Type B pancreatic cell (in vitro differentiated cells): Measurements from ENCODE around the gene MGAT4C. TPM values are rescaled to one million over a fixed set of nuclear protein-coding genes. Genes with fewer than 3 reads are reported as not detected.
A peak's percentile ranks its signal among the peaks of the same experiment; 100 is the strongest.

Experiments used
- DNase-seq: peaks from one replicate; pipeline ENCODE4 v3.0.0; 2021; ENCODE audit warnings: mixed read lengths; ENCODE audit not compliant: unreplicated experiment; ENCODE audit errors: extremely low spot score
- H3K27ac Mint-ChIP-seq: 2 replicates; pipeline ENCODE4 v1.8.0; 2021; ENCODE audit warnings: mild to moderate bottlenecking, mixed read lengths
- H3K27me3 Mint-ChIP-seq: 2 replicates; pipeline ENCODE4 v1.8.0; 2021; ENCODE audit warnings: mixed read lengths
- H3K36me3 Mint-ChIP-seq: 2 replicates; pipeline ENCODE4 v1.8.0; 2021; ENCODE audit warnings: mixed read lengths
- H3K4me1 Mint-ChIP-seq: one replicate; pipeline ENCODE4 v1.8.0; 2021; ENCODE audit warnings: mixed read lengths; ENCODE audit not compliant: unreplicated experiment
- H3K4me3 Mint-ChIP-seq: 2 replicates; pipeline ENCODE4 v1.8.0; 2021; ENCODE audit warnings: mild to moderate bottlenecking, mixed read lengths
- H3K9me3 Mint-ChIP-seq: 2 replicates; pipeline ENCODE4 v1.8.0; 2021; ENCODE audit warnings: mixed read lengths
- total RNA-seq: library from RNA; stranded (reverse); gene quantifications from 2 replicates; pipeline ENCODE4 v1.2.1, GENCODE V29; 2021; ENCODE audit warnings: low replicate concordance
- TF ChIP-seq, protein P1 (sequence below): fragments of 200-600 bp; sonication (generic); conservative IDR thresholded peaks from 2 replicates; pipeline ENCODE4 v1.5.0; 2021; ENCODE audit warnings: antibody characterized with exemption, mild to moderate bottlenecking

The MGAT4C gene
- total RNA-seq, 1 donor from 2014 or later: 8.0 TPM

DNA sequence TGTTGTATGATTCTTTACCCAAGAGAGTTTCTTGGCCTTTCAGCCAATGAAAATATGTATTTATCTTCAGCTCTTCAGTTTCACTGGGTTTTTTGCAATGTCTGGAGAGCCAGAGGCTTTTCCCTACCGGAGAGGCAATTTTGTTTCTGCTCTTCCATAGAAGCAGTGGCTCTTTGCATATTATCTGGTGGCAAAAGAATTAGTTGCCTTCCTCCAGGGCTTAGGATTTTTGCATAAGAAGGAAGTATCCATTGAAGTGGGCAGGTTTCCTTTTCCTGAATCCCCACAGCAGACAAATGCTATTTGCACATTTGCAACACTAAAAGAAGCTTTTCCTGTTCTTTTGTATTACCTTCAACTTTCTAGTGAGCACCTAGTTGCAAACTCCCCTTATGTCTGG lies 306.9 kb downstream of the MGAT4C start:
- peaks cover 7% of the 10 kb centered on the region for H3K4me1 Mint-ChIP-seq
- DNase-seq: no peak
- TF ChIP-seq, protein P1, sequence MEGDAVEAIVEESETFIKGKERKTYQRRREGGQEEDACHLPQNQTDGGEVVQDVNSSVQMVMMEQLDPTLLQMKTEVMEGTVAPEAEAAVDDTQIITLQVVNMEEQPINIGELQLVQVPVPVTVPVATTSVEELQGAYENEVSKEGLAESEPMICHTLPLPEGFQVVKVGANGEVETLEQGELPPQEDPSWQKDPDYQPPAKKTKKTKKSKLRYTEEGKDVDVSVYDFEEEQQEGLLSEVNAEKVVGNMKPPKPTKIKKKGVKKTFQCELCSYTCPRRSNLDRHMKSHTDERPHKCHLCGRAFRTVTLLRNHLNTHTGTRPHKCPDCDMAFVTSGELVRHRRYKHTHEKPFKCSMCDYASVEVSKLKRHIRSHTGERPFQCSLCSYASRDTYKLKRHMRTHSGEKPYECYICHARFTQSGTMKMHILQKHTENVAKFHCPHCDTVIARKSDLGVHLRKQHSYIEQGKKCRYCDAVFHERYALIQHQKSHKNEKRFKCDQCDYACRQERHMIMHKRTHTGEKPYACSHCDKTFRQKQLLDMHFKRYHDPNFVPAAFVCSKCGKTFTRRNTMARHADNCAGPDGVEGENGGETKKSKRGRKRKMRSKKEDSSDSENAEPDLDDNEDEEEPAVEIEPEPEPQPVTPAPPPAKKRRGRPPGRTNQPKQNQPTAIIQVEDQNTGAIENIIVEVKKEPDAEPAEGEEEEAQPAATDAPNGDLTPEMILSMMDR: no peak
- H3K27ac Mint-ChIP-seq: peak overlapping the region; percentile 21
- H3K36me3 Mint-ChIP-seq: no peaks in the 10 kb centered on the region
- H3K4me3 Mint-ChIP-seq: no peak overlapping the region
- no peaks in the 10 kb centered on the region for H3K27me3 Mint-ChIP-seq
- no peaks in the 10 kb centered on the region for H3K9me3 Mint-ChIP-seq

DNA sequence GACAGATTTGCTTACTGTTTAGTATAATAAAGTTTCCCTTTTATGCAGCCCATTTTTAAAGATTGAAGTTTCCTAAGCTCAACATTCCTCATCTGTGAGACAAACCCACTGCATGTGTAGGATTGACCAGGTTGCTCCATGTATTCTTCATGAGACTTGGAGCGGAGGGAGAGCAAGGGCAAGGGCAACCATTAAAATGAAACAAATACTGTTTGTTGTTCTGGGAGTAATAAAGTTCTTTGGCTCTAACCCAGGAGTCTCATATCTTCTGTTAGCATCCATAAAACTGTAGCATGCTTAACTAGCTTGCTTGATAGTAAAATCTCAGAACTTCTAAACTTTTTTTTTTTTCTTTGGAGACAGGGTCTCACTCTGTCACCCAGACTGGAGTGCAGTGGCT lies 307.9 kb downstream of the MGAT4C start:
- peaks cover 7% of the 10 kb centered on the region for H3K4me1 Mint-ChIP-seq
- H3K27ac Mint-ChIP-seq: no peak overlapping the region
- no peaks in the 10 kb centered on the region for H3K36me3 Mint-ChIP-seq
- DNase-seq: no peak
- TF ChIP-seq, protein P1: no peak
- H3K9me3 Mint-ChIP-seq: no peaks in the 10 kb centered on the region
- no peaks in the 10 kb centered on the region for H3K27me3 Mint-ChIP-seq
- H3K4me3 Mint-ChIP-seq: no peak overlapping the region

DNA sequence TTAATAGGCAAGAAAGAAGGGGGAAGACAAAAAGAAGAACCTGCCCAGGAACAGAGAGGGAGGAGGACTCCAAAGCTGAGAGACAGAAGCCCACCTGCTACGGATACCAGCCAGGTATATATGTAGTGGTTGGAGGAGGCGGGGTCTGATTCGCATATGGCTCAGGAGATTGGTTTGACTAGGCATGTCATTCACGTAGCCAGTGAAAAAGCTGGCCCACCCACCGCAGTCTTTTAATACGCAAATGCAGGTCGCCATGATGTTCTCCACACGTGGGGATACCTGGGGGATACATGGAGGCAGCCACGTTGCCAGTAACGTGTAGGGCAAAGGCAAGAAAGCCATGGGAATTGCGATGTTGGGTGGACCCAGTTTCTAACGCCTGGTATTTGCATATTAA lies 308.9 kb downstream of the MGAT4C start:
- H3K36me3 Mint-ChIP-seq: no peaks in the 10 kb centered on the region
- TF ChIP-seq, protein P1: no peak
- H3K4me3 Mint-ChIP-seq: no peak overlapping the region
- peaks cover 7% of the 10 kb centered on the region for H3K4me1 Mint-ChIP-seq
- DNase-seq: no peak
- no peak overlapping the region for H3K27ac Mint-ChIP-seq
- H3K27me3 Mint-ChIP-seq: no peaks in the 10 kb centered on the region
- H3K9me3 Mint-ChIP-seq: no peaks in the 10 kb centered on the region

DNA sequence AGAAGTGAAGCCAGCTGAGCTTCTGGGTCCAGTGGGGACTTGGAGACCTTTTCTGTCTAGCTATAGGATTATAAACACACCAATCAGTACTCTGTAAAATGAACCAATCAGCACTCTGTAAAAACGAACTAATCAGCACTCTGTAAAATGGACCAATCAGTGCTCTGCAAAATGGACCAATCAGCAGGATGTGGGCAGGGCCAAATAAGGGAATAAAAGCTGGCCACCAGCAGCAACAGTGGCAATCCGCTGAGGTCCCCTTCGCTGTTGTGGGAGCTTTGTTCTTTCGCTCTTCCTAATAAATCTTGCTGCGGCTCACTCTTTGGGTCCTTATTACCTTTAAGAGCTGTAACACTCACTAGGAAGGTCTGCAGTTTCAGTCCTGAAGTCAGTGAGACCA lies 309.8 kb downstream of the MGAT4C start:
- Mint-ChIP-seq H3K4me1 (peaks cover 7% of the 10 kb centered on the region), H3K4me3 (no peak overlapping the region), H3K9me3 (no peaks in the 10 kb centered on the region), H3K27me3 (no peaks in the 10 kb centered on the region), H3K27ac (no peak overlapping the region), H3K36me3 (no peaks in the 10 kb centered on the region)
- TF ChIP-seq, protein P1: no peak
- DNase-seq: no peak

DNA sequence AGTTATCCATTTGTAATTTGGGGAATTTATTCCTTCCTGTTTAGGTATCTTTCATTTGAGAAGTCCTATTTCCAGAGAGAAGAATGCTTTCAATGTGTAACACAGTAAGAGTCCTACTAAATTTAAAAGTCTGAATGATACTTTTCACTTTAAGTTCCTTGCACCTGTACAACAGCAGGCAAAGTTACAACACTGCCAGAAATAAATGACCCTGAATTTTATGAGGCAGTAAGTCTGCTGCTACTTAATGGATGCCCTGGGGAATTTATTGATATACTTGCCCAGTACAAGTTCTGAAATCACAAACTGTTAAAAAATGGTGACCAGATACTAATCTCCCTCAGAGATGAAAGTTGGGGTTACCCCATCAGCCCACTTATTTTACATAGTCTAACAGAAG lies 329.0 kb downstream of the MGAT4C start:
- Mint-ChIP-seq H3K27ac (no peak overlapping the region), H3K4me1 (no peaks in the 10 kb centered on the region), H3K36me3 (no peaks in the 10 kb centered on the region), H3K4me3 (no peak overlapping the region), H3K27me3 (no peaks in the 10 kb centered on the region), H3K9me3 (no peaks in the 10 kb centered on the region)
- DNase-seq: no peak
- TF ChIP-seq, protein P1: no peak

DNA sequence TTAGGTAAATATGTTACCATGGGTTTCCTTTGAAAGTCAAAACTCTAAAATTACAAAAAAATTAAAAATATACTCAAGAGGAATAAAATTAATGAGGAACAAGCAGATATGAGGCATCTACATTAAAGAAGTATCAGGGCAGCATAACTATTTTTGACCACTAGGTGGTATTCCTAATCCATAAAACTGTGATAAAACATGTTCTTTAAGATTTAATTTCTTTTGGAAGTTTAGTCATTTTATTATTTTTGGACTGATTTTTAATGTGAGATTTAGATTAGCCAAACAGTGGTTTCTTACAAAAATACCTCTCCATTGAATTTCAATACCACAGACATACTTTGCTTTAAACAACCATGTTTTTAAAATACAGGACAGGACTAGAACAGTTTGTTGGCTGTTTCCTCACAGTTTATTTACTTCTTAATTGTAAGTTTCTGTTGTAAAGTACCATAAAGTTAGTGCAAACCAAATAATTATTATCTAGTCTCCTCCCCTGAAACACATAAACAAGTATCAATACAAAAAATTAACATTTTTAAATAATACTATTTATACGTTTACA lies 332.3 kb downstream of the MGAT4C start:
- no peaks in the 10 kb centered on the region for H3K4me1 Mint-ChIP-seq
- H3K27me3 Mint-ChIP-seq: no peaks in the 10 kb centered on the region
- no peak for DNase-seq
- H3K27ac Mint-ChIP-seq: no peak overlapping the region
- no peaks in the 10 kb centered on the region for H3K9me3 Mint-ChIP-seq
- TF ChIP-seq, protein P1: peak; percentile 89
- no peaks in the 10 kb centered on the region for H3K36me3 Mint-ChIP-seq
- H3K4me3 Mint-ChIP-seq: no peak overlapping the region
